ENCODE results near the gene PRAC1. TPM values are rescaled to one million over a fixed set of nuclear protein-coding genes. Genes with fewer than 3 reads are reported as not detected.

Gene PRAC1
- total RNA-seq, 1 donor from 2014 or later = not detected

GRCh38 chr17:48722915-48723422 is 651 bp upstream of the PRAC1 start, which contains the start of gene PRAC2:
PRAC2 (plus strand) TSS chr17:48723185; CDS start chr17:48724411, 1,226 bp downstream.
- Mint-ChIP-seq H3K27me3 (peaks cover 100% of the 10 kb centered on the region), H3K4me3 (peak within 1 kb of the TSS; percentile 13), H3K36me3 (no peaks in the 10 kb centered on the region), H3K27ac (peak within 1 kb of the TSS; percentile 9), H3K9me3 (no peaks in the 10 kb centered on the region), H3K4me1 (ENCODE audit: unreplicated experiment) (peaks cover 12% of the 10 kb centered on the region)
- no peak for TF ChIP-seq CTCF (conservative IDR thresholded peaks at IDR 0.05)
- DNase-seq (ENCODE audit: extremely low spot score, unreplicated experiment) = no peak

- H3K36me3 Mint-ChIP-seq = no peaks in the 10 kb centered on the region
- H3K4me1 Mint-ChIP-seq (ENCODE audit: unreplicated experiment) = peaks cover 12% of the 10 kb centered on the region
- peak overlapping the region; percentile 17 for H3K27ac Mint-ChIP-seq
- H3K4me3 Mint-ChIP-seq = peak overlapping the region; percentile 48
- peaks cover 100% of the 10 kb centered on the region for H3K27me3 Mint-ChIP-seq
- no peaks in the 10 kb centered on the region for H3K9me3 Mint-ChIP-seq
- no peak for TF ChIP-seq CTCF (conservative IDR thresholded peaks at IDR 0.05)
- DNase-seq (ENCODE audit: extremely low spot score, unreplicated experiment) = no peak
Measured at GRCh38 chr17:48721009-48721402, 1.3 kb downstream of the PRAC1 start.

GRCh38 chr17:48720266-48721008 is 1.9 kb downstream of the PRAC1 start:
- Mint-ChIP-seq H3K27ac (peak overlapping the region; percentile 17), H3K4me3 (peak overlapping the region; percentile 76), H3K27me3 (peaks cover 100% of the 10 kb centered on the region)

GRCh38 chr17:48719642-48720265 is 2.6 kb downstream of the PRAC1 start:
- TF ChIP-seq CTCF (conservative IDR thresholded peaks at IDR 0.05) = no peak
- no peaks in the 10 kb centered on the region for H3K9me3 Mint-ChIP-seq
- H3K27ac Mint-ChIP-seq = no peak overlapping the region
- no peaks in the 10 kb centered on the region for H3K36me3 Mint-ChIP-seq
- H3K4me1 Mint-ChIP-seq (ENCODE audit: unreplicated experiment) = peaks cover 12% of the 10 kb centered on the region
- H3K27me3 Mint-ChIP-seq = peaks cover 100% of the 10 kb centered on the region
- peak overlapping the region; percentile 45 for H3K4me3 Mint-ChIP-seq
- no peak for DNase-seq (ENCODE audit: extremely low spot score, unreplicated experiment)

More at GRCh38 chr17:48720266-48721008, 1.9 kb downstream of the PRAC1 start:
- no peaks in the 10 kb centered on the region for H3K9me3 Mint-ChIP-seq
- no peak for DNase-seq (ENCODE audit: extremely low spot score, unreplicated experiment)
- no peaks in the 10 kb centered on the region for H3K36me3 Mint-ChIP-seq
- TF ChIP-seq CTCF (conservative IDR thresholded peaks at IDR 0.05) = no peak
- H3K4me1 Mint-ChIP-seq (ENCODE audit: unreplicated experiment) = peaks cover 12% of the 10 kb centered on the region

GRCh38 chr17:48718761-48719641 is 3.3 kb downstream of the PRAC1 start:
- H3K4me1 Mint-ChIP-seq (ENCODE audit: unreplicated experiment) = peaks cover 11% of the 10 kb centered on the region
- H3K4me3 Mint-ChIP-seq = peak overlapping the region; percentile 71
- H3K27me3 Mint-ChIP-seq = peaks cover 100% of the 10 kb centered on the region
- no peaks in the 10 kb centered on the region for H3K9me3 Mint-ChIP-seq
- no peak for DNase-seq (ENCODE audit: extremely low spot score, unreplicated experiment)
- peak overlapping the region; percentile 53 for H3K27ac Mint-ChIP-seq
- no peak for TF ChIP-seq CTCF (conservative IDR thresholded peaks at IDR 0.05)
- H3K36me3 Mint-ChIP-seq = no peaks in the 10 kb centered on the region
